ENCODE measurements around the gene TTLL9.

The TTLL9 gene

GRCh38 chr20:31866221-31866620 lies 4.2 kb upstream of the TTLL9 start:
- H3K27ac ChIP-seq (replicated peaks) = no peak overlapping the region
- DNase-seq (ENCODE audit: low read depth in 1 of 2, low spot score in 1 of 2) = no peak
- H3K27me3 ChIP-seq (ENCODE audit: insufficient read depth, poor library complexity, severe bottlenecking) = peaks cover 33% of the 10 kb centered on the region
- TF ChIP-seq REST (IDR thresholded peaks at IDR 0.05; ENCODE audit: insufficient replicate concordance, low read depth) (no peak), POLR2AphosphoS5 (IDR thresholded peaks at IDR 0.05; ENCODE audit: low read depth) (no peak), SPI1 (IDR thresholded peaks at IDR 0.05; ENCODE audit: borderline replicate concordance, low read depth) (no peak), CTCF (IDR thresholded peaks at IDR 0.05; ENCODE audit: insufficient read depth, low read length) (no peak), GABPA (IDR thresholded peaks at IDR 0.05; ENCODE audit: low read depth) (no peak)
- H3K4me3 ChIP-seq (replicated peaks; ENCODE audit: insufficient read depth, low read length) = no peak overlapping the region

DNA sequence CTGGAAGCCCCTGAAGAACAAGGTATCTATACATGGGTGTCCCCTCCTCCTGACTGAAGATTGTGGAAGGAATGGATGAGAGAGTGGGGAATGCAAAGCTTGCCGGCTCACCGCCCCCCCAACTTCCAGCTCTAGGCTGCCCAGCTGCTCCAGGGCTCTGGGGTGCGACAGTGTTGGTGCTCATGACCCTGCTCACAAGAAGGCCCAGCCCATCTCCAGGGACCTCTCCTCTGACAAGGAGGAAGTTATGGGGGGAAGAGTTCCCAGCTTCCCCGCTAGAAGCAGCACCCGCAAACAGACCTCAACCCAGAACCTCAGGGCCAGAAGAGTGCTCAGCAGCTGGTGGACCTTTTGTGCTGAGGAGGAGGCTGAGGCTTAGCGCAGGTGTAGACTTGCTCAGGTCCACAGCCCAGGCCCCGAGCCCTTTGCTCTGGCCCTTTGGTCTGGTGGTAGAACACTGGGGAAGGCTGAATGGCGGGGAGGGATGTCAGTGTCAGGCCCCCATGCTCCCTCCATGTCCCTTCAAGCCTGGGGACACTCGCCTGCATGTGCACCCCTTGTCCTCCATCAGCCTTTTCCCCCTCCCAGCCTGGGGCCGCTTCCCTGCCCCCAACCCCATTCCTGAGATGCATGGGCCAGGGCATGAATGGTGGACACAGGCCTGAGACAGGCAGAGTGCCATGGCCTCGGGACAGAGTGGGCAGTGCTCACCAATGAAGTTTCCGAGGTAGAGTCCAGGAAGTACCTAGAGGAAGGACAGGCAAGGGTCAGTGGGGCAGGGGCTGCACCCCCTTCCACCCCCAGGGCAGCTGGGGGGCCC lies 1.4 kb upstream of the TTLL9 start:
- H3K4me3 ChIP-seq (replicated peaks; ENCODE audit: insufficient read depth, low read length) = no peak overlapping the region
- TF ChIP-seq CTCF (IDR thresholded peaks at IDR 0.05; ENCODE audit: insufficient read depth, low read length) (no peak), POLR2AphosphoS5 (IDR thresholded peaks at IDR 0.05; ENCODE audit: low read depth) (no peak), SPI1 (IDR thresholded peaks at IDR 0.05; ENCODE audit: borderline replicate concordance, low read depth) (no peak), GABPA (IDR thresholded peaks at IDR 0.05; ENCODE audit: low read depth) (no peak), REST (IDR thresholded peaks at IDR 0.05; ENCODE audit: insufficient replicate concordance, low read depth) (no peak)
- peak in 1 of 2 experiments; percentile 31 for DNase-seq (ENCODE audit: low read depth in 1 of 2, low spot score in 1 of 2)
- H3K27ac ChIP-seq (replicated peaks) = no peak overlapping the region
- H3K27me3 ChIP-seq (ENCODE audit: insufficient read depth, poor library complexity, severe bottlenecking) = peaks cover 27% of the 10 kb centered on the region

DNA sequence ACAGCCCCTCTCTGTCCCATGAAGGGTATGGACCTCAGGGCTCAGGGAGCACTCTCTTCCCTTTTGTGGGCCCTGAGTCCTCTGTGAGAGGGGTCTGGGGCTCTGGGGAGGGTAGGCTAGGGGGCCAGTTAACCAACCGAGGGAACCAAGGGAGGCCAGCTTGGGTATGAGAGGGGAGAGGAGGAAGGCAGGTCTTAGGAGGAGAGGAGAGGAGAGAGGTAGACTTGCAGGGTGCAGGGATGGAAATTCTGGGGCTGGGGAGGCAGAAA lies 827 bp upstream of the TTLL9 start:
- Histone ChIP-seq H3K27ac (replicated peaks) (no peak overlapping the region), H3K27me3 (ENCODE audit: insufficient read depth, poor library complexity, severe bottlenecking) (peaks cover 27% of the 10 kb centered on the region), H3K4me3 (replicated peaks; ENCODE audit: insufficient read depth, low read length) (no peak overlapping the region)
- no peak for DNase-seq (ENCODE audit: low read depth in 1 of 2, low spot score in 1 of 2)
- no peak for TF ChIP-seq REST (IDR thresholded peaks at IDR 0.05; ENCODE audit: insufficient replicate concordance, low read depth)
- TF ChIP-seq SPI1 (IDR thresholded peaks at IDR 0.05; ENCODE audit: borderline replicate concordance, low read depth) = no peak
- no peak for TF ChIP-seq CTCF (IDR thresholded peaks at IDR 0.05; ENCODE audit: insufficient read depth, low read length)
- TF ChIP-seq POLR2AphosphoS5 (IDR thresholded peaks at IDR 0.05; ENCODE audit: low read depth) = no peak
- TF ChIP-seq GABPA (IDR thresholded peaks at IDR 0.05; ENCODE audit: low read depth) = no peak

All from HL-60 (cell line).